NCI-H345 (cell line): ENCODE measurements around the gene WBP4.
"Not testable (repeated sequence)": the region's sequence is repeated elsewhere in the genome, so short reads cannot be mapped to it uniquely, and the experiment has no call there.

ENCODE experiments used
- DNase-seq: peaks from one replicate; lab custom pipeline; 2025; lab: John Stamatoyannopoulos, UW

WBP4 gene

DNA sequence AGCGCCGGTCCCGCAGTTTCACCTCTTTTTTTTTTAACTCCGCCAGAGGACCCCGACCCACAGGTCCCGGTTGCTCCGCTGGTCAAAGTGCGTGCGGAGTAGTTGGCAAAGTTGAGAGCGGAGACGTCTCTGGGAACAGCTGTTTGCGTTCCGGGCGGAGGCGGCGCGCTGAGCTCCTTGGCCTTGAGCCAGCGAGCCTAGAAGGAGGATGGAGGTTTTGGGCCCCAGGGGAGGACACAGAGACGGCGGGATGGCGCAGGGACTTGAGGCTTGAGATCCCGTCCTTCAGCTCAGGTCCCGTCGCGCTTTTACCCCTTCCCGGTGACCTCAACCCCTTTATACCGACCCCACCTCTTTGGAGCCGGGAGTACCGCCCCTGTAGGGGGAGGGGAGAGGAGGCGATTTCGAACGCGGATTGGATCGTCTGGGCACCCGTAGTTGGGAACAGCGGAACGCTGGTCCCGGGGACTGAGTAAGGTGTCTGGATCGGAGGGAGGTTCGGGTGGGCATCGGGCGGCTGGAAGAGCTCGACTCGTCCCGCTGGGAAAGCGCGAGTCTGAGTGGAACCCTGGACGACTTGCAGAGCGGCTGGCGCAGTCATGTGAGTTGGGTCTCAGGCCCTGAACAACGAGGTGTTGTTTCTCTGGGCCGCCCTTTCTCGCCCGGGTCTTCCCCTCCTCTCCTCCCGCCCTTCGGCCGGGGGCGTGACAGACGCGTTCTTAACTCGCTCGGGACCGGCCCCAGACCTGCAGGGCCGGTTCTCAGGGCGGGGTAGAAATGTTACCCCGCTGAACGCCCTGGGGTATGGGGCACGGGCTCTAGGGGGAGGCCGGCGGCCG, at the start of gene WBP4:
TSS of gene WBP4 (plus strand) at position 435 of the 839 bp plus-strand sequence. CDS start at position 600, 165 bp downstream.
- DNase-seq: peak; percentile 93

DNA sequence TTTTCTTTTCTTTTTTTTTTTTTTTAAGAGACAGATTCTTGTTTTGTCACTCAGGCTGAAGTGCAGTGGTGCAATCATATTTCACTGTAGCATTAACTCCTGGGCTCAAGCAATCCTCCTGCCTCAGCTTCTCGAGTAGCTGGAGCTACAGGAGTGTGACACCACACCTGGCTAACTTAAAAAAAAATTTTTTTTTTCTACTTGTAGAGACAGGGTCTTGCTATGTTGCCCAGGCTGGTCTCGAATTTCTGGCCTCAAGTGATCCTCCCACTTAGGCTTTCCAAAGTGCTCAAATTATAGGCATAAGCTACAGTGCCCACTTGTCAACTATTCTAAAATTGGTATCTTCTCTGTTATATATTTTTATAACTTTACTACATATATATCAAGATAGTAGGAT, 48.8 kb upstream of the WBP4 start:
- no peak for DNase-seq

DNA sequence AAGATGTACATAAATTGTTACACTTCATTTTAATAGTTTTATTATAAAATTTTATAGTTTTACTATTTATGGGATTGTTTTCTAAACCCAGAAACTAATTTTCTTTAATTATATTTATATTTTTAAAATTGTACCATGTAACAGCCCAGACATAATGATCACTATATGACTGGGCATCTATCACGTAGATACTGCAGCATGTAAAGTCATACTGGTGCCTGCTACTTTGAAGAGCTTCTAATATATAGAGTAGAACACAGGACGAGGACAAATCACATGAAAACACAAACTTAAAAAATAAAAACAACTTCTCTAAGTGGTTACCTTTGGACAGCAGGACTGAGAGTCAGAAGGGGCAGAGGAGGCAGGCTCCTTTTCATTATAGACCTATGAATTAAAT, 47.5 kb upstream of the WBP4 start:
- no peak for DNase-seq

DNA sequence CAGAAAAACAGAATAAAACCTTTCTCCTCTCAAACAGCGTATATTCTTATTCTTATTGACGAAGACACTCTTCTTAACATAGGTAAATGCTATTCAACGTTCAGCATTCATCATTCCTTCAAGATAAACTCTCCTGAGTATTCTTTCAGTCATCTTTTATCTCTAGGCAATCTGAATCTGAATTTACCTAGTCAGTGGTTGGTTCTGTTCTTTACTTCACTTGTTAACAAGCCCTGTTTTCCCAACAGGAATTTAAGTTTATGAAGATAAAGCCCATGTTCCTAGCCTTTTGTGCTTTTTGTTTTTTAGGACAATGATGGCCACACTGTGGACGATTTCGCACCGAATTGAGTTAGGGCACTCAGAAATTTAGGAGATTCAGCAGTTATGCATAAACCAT, 45.4 kb upstream of the WBP4 start:
- DNase-seq: no peak

DNA sequence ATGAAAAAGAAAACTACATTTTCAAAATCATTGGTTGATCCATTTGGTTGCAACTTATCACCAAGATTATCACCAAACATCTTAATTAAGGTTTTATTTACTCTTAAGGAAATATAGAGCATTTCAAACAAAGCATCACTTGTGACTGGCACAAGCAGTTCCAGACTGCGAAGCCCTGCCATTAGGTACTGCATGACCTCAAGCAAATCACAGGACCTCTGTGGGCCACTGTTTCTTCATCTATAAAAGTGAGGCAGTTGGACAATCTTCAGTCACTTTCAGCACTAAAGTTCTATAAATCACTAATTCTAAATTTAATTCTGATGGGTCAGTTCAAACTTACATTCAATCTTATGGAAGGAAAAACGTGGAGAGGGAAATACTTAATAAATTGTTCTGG, 44.1 kb upstream of the WBP4 start:
- DNase-seq: no peak

GRCh38 chr13:41017817-41018601, 43.3 kb upstream of the WBP4 start:
- DNase-seq: no peak

GRCh38 chr13:41018602-41018948, 42.7 kb upstream of the WBP4 start:
- no peak for DNase-seq

GRCh38 chr13:41019011-41019487, 42.3 kb upstream of the WBP4 start, which contains the start of gene ELF1:
ELF1 (minus strand) TSS chr13:41019316; CDS start chr13:40982054, 37,262 bp downstream.
- peak; percentile 6 for DNase-seq

DNA sequence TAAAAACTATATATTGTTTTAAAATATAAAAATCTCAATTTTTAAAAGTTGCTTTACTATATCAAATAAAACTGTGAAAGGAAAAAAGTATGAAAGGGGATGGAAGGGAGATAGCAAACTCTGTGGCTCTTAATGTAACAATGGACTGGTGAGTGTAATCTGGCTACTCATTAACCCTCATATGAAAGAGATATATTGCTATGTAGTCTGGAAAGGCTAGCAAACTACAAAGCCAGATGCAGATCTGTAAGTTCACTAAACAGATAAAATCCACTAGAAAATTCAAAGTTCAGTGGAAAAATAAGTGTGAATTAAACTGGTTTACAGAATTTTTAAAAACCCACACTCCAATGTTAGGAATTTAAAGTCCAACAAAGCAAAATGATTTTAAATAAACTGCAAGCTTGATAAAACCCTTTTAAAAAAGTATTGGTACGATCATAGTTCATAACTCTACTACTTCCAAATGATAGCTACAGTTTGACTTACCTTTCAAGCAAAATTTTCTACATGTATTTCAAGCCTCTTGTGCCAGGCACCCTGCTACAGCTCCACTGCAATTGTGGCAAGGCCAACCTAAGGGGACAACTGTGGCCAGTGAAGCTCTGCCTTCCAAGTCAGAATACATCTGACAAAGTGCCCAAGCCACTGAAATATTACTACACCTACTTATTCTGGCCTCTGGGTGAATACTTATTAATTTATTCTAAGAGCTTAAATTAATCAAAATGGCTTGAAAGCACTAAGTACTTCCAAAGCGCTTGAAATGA, 41.5 kb upstream of the WBP4 start:
- no peak for DNase-seq

DNA sequence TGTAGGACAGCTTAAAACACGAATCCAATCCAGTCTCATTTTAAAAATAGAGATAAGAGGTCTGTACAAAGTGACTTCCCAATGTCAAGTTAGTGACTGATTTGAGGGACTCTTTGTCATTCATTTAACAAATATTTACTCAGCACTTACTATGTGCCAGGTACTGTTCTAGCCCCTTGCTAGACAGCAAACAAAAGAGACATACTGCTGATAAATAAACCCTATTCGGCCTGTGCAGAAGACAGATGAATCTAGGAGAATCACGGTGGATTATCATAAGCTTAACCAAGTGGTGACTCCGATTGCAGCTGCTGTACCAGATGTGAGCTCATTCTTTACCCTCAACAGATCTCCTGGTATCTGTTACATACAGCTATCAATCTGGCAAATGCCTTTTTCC, 35.8 kb upstream of the WBP4 start:
- peak; percentile 45 for DNase-seq

DNA sequence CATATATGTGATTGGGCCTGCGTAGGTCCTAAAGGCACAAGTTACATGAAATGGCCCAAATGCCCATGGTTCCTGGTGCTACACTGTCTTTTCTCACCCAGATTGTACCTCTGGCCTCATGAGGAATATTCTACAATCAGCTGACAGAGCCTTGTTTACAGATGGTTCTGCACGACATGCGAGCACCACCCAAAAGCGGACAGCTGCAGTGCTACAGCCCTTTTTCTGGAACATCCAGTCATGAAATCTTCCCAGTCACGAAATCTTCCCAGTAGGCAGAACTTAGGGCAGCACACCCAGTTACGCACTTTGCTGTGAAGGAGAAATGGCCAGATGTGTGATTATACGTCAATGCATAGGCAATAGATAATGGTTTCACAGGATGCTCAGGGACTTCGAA, 34.5 kb upstream of the WBP4 start:
- DNase-seq: no peak

DNA sequence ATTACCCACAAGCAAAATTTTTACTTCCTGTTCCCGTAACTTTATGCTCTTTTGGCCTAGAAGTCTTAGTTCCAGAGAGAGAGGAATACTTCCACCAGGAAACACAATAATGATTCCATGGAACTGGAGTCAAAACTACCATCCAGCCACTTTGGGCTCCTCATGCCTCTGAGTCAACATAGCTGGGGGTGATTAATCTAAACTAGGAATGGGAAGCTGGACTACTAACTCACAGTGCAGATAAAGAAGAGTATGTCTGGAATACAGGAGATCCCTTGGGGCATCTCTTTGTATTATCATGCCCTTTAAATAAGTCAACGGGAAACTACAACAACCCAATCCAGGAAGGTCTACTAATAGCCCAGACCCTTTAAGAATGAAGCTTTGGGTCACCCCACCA, 33.3 kb upstream of the WBP4 start:
- DNase-seq: no peak

DNA sequence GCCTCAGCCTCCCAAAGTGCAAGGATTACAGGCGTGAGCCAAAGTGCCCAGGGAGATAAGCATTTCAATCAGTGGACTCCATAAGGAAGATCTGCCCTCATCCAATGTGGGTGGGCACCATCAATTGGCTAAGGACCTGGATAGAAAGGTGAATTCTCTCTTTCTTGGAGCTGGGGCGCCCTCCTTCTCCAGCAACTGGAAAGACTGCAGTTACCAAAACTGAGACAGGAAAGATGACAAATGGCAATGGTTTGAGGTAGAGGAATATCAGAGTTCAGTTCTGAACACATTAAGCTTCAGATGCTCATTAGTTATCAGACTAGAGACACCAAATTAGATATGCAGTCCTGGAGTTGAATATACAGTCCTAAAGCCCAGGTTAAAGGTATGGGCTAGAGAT, 31.7 kb upstream of the WBP4 start:
- no peak for DNase-seq

DNA sequence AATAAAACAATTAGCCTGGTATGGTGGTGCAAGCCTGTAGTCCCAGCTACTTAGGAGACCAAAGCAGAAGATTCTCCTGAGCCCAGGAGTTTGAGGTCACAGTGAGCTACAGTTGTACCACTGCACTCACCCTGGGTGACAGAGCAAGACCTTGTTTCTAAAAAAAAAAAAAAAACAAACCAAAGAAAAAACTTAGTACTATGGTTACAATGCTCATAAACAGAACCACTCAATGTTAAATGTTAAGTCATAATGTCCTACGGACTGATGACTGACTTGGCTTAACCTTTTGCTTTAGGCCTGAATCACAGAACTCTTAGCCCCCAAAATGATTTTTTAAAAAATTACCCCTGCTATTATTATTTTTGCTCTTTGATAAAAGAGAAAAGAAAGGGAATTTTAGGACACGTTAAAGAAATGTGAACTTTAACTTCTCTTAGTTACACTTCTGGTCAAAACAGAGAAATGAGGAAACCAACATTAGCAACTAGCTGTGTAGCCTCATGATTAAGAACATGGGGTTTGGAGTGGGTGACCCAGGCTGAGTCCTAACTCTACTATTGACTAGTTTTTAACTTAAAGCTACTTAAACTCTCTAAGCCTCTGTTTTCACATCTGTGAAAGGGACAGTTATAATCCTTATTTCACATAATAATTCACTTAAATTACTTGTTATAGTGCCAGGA, 28.5 kb upstream of the WBP4 start:
- DNase-seq: no peak

- no peak for DNase-seq
These were observed 26.9 kb upstream of the WBP4 start for GRCh38 chr13:41034382-41034781.

- DNase-seq: no peak
These were observed 26.4 kb upstream of the WBP4 start for GRCh38 chr13:41034881-41035280.

DNA sequence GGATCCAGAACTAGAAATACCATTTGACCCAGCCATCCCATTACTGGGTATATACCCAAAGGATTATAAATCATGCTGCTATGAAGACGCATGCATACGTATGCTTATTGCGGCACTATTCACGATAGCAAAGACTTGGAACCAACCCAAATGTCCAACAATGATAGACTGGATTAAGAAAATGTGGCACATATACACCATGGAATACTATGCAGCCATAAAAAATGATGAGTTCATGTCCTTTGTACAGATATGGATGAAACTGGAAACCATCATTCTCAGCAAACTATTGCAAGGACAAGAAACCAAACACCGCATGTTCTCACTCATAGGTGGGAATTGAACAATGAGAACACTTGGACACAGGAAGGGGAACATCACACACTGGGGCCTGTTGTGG, 24.8 kb upstream of the WBP4 start:
- not testable (repeated sequence) for DNase-seq

- no peak for DNase-seq
These were observed 21.6 kb upstream of the WBP4 start for GRCh38 chr13:41039746-41040145.

GRCh38 chr13:41040584-41041334, 20.6 kb upstream of the WBP4 start:
- DNase-seq: no peak

GRCh38 chr13:41042419-41042818, 18.9 kb upstream of the WBP4 start:
- not testable (repeated sequence) for DNase-seq

- no peak for DNase-seq
These were observed 12.7 kb upstream of the WBP4 start for GRCh38 chr13:41048640-41049039.
